GM21423 (cell line): ENCODE measurements around the gene UBA7.
"Not testable (repeated sequence)": the region's sequence is repeated elsewhere in the genome, so short reads cannot be mapped to it uniquely, and the experiment has no call there.

Experiments used
- ATAC-seq: cut with Tn5 transposase; IDR thresholded peaks from one replicate; pipeline ENCODE4 v1.9.1; 2021; ENCODE audit warnings: mild to moderate bottlenecking, moderate library complexity; ENCODE audit not compliant: unreplicated experiment

UBA7 gene

GRCh38 chr3:49785565-49786356 is 28.0 kb downstream of the UBA7 start:
- ATAC-seq, result peak; percentile 39

GRCh38 chr3:49782277-49782676 is 31.5 kb downstream of the UBA7 start:
- ATAC-seq, result not testable (repeated sequence)

- ATAC-seq, result no peak
These were observed 32.1 kb downstream of the UBA7 start for GRCh38 chr3:49781415-49782199.

- ATAC-seq, result not testable (repeated sequence)
These were observed 32.8 kb downstream of the UBA7 start for GRCh38 chr3:49780975-49781365.

GRCh38 chr3:49780080-49780974 is 33.4 kb downstream of the UBA7 start:
- no peak for ATAC-seq

- no peak for ATAC-seq
These were observed 34.2 kb downstream of the UBA7 start for GRCh38 chr3:49779358-49780079.

GRCh38 chr3:49776101-49776500 is 37.7 kb downstream of the UBA7 start:
- not testable (repeated sequence) for ATAC-seq

GRCh38 chr3:49775538-49775937 is 38.2 kb downstream of the UBA7 start:
- no peak for ATAC-seq

- no peak for ATAC-seq
These were observed 41.0 kb downstream of the UBA7 start for GRCh38 chr3:49772703-49773102.

GRCh38 chr3:49771340-49771938 is 42.3 kb downstream of the UBA7 start:
- no peak for ATAC-seq

- ATAC-seq, result no peak
These were observed 43.8 kb downstream of the UBA7 start for GRCh38 chr3:49769926-49770325.

GRCh38 chr3:49769286-49769915 is 44.4 kb downstream of the UBA7 start:
- ATAC-seq, result no peak

GRCh38 chr3:49763981-49764380 is 49.8 kb downstream of the UBA7 start:
- no peak for ATAC-seq

GRCh38 chr3:49761661-49762060 is 52.1 kb downstream of the UBA7 start:
- ATAC-seq, result no peak

GRCh38 chr3:49759226-49759625 is 54.5 kb downstream of the UBA7 start:
- ATAC-seq, result no peak

GRCh38 chr3:49757197-49757596 is 56.6 kb downstream of the UBA7 start:
- no peak for ATAC-seq

- ATAC-seq, result no peak
These were observed 57.7 kb downstream of the UBA7 start for GRCh38 chr3:49756036-49756435.
